ENCODE data around the gene MED13L.

The MED13L gene

GRCh38 chr12:116179384-116179783, 98.1 kb downstream of the MED13L start:
- DNase-seq = no peak

GRCh38 chr12:116177017-116177416, 100.5 kb downstream of the MED13L start:
- DNase-seq = no peak

DNA sequence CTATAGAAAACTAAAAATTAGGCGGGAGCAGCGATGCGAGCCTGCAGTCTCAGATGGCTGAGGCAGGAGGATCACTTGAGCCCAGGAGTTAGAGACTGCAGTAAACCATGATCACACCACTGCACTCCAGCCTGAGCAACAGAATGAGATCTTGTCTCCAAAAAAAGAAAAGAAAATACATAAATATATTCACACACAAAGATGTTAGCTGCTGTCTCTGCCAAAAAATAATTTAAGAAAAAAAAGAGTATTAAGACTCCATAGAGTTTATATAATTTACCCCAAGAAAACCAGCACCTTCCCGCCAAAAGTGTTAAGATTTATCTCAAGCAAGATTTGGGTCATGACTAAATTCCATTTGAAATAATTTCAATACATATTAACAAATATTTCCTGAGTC, 102.6 kb downstream of the MED13L start:
- DNase-seq = no peak

DNA sequence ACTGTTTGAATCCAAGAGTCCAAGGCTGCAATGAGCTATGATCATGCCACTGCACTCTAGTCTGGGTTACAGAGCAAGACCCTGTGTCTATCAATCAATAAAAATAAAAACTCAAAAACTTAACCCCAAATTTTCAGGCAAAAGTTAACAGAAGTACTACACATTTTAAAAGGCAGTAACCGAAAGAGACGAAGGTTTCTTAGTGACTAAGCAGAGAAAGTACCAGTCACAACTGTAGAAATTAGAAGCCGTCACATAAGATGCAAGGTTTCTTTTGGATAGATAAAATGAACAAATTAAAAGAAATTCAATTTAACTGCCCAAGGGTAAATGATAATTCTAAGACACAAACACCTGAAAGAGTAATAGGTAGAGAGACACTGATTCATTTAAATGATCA, 103.5 kb downstream of the MED13L start:
- DNase-seq = no peak

DNA sequence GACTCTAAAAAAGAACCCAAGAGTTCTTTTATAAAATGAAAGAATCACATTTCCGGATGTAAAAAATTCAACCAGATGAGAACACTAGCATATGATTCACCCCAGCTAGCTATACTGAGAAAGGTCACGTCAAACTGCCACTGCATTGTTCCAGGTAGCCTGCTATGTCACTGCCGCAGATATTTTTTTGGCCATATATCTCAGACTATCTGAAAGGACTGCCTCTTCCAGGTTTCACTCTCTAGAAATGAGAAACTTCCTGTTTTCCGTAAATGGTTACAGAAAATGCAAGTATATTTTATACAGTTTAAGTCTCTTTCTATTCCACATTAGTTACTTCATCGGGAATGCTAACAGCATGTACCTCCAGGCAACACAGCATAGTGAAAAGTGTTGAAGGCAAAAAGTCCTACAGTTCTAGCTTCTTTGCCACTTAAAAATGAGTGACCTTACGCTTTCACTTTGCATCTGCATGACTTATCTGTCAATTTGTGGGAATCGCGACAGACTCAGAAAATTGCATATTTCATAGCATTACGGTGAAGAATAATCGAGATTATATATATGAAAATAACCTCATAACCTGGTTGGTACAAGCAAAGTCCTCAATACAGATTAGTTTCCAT, 105.2 kb downstream of the MED13L start:
- peak; percentile 61 for DNase-seq

DNA sequence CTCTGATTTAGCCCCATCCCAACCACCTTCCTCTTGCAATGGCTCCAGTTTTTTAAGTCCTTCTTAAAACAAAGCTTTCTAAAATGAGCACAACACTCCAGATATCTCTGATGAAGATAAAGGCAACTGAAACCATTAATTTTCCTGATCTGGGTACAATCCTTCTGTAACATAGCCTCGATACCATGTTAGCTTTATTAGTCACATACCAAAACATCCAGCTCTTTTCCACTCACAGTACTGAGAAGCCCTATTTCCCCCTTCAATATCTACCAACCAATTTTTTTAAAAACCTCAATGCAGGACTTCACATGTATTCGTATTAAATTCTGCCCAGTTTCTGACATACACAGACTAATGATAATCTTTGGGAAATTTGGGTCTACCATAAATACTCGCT, 105.9 kb downstream of the MED13L start:
- DNase-seq = no peak

DNA sequence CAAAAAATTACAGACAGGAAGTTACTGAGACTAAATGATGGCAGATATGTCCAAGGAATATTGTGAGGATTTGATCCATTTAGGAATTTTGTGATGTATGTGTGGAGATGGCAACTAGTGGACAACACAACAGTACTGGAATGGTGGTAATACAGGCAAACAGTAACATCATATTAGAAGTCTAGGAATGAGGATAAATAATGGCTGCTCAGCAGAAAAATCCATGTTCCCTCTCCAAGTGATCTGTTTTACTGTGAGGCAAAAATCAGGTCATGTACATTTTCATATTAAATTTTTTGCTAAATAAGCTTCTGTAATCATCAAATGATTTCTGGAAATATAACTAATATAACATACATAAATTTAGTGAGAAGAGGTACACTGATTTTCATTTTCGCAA, 108.4 kb downstream of the MED13L start:
- DNase-seq = no peak

DNA sequence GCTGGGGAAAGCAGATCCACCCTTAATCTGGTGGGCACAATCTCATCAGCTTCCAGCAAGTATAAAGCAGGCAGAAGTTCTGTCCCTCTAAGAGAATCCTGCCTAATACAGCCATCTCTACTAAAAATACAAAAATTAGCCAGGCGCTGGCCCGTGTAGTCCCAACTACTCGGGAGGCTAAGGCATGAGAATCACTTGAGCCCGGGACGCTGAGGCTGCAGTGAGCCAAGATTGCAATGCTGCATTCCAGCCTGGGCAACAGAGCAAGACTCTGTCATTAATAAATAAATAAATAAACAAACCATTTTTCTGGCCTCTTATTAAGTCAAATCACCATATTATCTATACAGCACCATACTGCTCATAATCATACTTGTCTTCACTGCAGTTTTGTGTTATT, 111.2 kb downstream of the MED13L start:
- no peak for DNase-seq

DNA sequence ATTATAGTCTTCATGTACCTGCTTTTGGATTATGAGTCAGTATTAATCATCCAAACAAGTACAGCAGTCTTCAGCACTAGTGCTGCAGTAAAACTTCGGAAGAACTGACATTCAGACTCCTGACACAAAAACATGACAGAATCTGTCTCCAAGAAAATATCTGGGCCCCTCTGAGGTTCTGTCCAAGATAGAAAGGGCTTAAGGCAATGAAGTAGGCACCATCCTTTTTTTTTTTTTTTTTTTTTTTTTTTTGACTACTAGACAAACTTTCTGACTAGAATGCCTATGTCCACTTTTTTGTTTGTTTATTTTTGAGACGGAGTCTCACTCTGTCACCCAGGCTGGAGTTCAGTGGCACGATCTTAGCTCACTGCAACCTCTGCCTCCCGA, 112.5 kb downstream of the MED13L start:
- DNase-seq = peak; percentile 19

- DNase-seq = peak; percentile 52
These were observed 113.0 kb downstream of the MED13L start for GRCh38 chr12:116164250-116165035.

DNA sequence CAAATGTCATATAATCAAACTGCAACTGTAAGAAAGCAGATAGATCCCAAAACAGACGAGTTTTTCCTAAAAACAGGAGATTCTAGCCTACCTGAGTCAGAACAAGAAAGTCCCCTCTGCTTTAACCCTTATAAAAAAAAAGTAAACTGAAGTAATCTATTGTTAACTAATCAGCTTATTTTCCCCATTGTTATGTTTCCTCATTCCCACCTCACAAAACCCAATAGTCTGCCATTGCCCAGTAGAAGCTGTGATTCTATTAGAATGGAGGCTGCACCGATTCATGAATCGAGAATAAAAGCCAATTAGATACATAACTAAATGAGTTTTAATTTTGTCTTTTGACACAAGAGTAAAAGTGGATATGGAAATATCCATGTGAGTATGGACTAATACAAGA, 115.4 kb downstream of the MED13L start:
- no peak for DNase-seq

DNA sequence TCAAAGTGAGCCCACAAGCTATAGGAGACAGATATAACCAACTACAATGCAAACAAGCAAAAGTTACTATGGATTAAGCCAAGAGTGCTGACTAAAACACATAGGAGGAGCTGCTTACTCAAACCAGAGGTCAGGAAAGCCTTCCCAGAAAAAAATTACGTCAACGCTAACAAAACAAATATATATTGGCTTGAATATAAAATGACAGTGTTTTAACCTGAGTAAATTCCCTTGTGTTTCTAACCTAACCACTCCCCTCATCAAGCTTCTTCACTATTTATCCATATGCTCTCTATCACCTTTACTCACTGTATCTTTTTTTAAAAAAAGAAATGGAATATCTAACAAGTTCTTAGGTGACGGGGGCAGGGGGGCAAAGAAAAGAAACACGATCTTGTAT, 115.9 kb downstream of the MED13L start:
- DNase-seq = no peak

DNA sequence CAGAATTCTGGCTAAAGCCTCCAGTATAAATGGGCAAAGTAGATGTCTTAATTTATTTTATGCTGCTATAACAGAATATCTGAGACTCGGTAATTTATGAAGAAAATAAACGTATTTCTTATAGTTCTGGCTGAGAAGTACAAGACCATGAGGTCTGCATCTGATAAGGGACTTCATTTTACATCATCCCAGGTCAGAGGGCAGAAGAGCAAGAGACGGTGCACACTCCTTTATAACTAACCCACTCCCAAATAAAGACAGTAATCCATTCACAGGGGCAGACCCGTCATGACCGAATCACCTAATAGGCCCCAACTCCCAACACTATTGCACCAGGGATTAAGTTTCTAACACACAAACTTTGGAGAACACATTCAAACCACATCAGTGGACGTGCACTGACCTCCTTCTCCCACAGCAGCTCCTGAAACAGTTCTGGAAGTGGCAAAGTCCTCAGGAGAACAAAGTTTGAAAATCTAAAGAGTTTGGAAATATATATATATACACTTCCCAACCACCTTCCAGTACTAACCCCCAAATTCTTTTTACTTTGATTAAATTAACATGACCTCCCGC, 116.5 kb downstream of the MED13L start:
- DNase-seq = no peak

GRCh38 chr12:116160231-116160630, 117.3 kb downstream of the MED13L start:
- peak; percentile 21 for DNase-seq

- DNase-seq = no peak
These were observed 117.8 kb downstream of the MED13L start for GRCh38 chr12:116159593-116160200.

- DNase-seq = no peak
These were observed 118.3 kb downstream of the MED13L start for GRCh38 chr12:116159175-116159574.

DNA sequence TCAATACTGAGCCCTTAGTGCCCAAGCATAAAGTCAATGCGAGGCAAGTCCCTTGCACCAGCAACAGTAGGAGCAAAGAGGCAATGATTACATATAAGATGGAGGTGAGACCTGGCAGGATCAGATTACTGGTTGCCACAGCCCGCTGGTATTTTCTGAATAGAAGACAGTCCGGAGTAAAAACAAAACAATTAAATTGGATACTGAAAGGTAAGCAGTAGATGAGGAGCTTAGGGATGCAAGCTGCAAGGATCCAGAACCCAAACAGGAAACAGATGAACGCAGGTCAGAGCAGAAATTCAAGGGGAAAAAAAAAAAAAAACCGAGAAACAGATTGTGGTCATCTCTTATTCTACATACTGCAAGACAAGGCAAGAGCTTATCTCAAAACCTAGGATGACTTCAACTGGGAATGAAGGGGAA, 119.6 kb downstream of the MED13L start:
- DNase-seq = no peak

DNA sequence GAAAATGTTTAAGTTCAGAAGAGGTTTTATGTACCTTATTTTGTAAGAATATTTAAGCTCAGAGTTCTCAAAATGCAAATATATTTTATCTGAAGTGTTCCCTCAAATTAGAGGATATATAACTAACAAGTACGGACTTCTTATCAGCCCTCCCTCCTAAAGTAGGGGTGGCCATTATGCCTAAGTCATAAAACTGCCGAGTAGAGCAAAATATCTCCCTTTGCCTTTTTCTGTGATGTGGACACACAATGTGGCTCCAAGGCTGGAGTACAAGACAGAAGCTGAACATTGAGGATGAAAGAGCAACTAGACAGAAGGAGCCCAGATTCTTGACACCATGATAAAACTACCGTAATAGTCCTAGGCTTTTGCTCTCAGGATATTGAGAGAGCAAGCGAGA, 120.9 kb downstream of the MED13L start:
- no peak for DNase-seq

DNA sequence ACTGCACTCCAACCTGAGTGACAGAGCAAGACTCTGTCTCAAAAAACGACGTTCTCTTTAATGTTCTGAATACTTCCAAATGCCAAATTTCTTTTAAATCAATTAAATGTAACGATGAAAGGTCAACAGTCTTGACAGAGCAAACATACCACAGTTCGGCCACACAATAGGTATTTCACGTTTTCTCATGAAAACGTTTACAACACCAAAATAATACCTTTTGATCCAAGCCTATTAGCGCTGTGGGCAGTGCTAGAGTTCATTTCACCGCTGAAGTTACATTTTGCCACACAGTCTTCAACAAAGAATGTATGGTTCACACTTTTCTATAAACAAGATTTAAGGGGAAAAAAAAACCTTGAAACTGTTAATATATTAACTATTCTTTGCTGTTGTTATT, 122.1 kb downstream of the MED13L start:
- DNase-seq = no peak

GRCh38 chr12:116153983-116154382, 123.5 kb downstream of the MED13L start:
- DNase-seq = no peak

GRCh38 chr12:116153113-116153512, 124.4 kb downstream of the MED13L start:
- DNase-seq = no peak

GRCh38 chr12:116152268-116152667, 125.2 kb downstream of the MED13L start:
- no peak for DNase-seq

- no peak for DNase-seq
These were observed 127.0 kb downstream of the MED13L start for GRCh38 chr12:116150452-116150851.

DNA sequence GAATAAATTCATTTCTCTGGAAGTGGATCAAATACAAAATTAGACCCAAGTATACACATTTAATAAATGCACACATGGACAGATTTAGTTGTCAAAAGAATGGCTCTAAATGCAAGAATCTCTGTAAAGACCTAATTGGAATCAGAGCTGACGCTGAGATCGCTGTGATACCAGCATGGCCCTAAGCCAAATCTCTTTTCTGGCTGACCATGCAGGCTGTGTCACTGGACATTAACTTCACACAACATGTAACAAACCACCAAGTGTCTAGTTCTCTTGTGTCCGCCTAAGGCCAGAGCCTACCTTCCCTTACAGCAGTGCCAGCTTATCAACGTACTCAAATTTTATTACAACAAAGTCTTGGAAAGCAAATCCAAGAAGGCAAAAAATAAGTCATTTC, 127.5 kb downstream of the MED13L start:
- no peak for DNase-seq
